GM12892 (cell line): ENCODE measurements around the gene SMAP2.

Source experiments
- POLR2A ChIP-seq: IDR thresholded peaks from 2 replicates; pipeline ENCODE4 v1.6.1; 2011; ENCODE audit warnings: low read depth, low read length, control low read depth
- POLR2AphosphoS5 ChIP-seq: IDR thresholded peaks from 2 replicates; pipeline ENCODE4 v1.6.1; 2011; ENCODE audit warnings: low read depth, low read length, control low read depth
- TAF1 ChIP-seq: IDR thresholded peaks from 2 replicates; pipeline ENCODE4 v1.6.1; 2011; ENCODE audit warnings: low read depth, mild to moderate bottlenecking, control low read depth, low read length, borderline replicate concordance

GRCh38 chr1:40361201-40361600, 12.3 kb upstream of the SMAP2 start:
- no peak for TF ChIP-seq POLR2A
- no peak for TF ChIP-seq TAF1
- no peak for TF ChIP-seq POLR2AphosphoS5
